Common myeloid progenitor, CD34-positive (primary cell): ENCODE results near the gene SAP130.

Source experiments
- CTCF ChIA-PET: fragments of 350-600 bp; sonication (Branson Sonifier 250); formaldehyde crosslinking; loops from one replicate; lab custom pipeline; 2021; ENCODE audit warnings: antibody characterized with exemption; lab: Charles Lee
- POLR2A ChIA-PET: fragments of 350-600 bp; sonication (Branson Sonifier 250); formaldehyde crosslinking; loops from one replicate; lab custom pipeline; 2021; ENCODE audit warnings: antibody characterized with exemption; lab: Charles Lee
- DNase-seq, 3 donors: peaks; one replicate each; pipeline versions ENCODE4 v3.0.0 to v3.0.0-alpha.2; 2013
- H3K27ac ChIP-seq, 2 experiments: 1 replicate in 1 of 2; 2 replicates in 1 of 2; pipeline ENCODE4 v1.7.0; 2013; ENCODE audit warnings: inconsistent platforms in 2 of 2, low read length in 2 of 2, mild to moderate bottlenecking in 2 of 2, low read depth in 1 of 2, moderate library complexity in 1 of 2; ENCODE audit not compliant: severe bottlenecking in 2 of 2, insufficient read depth in 1 of 2, poor library complexity in 1 of 2
- H3K27me3 ChIP-seq, 5 experiments: replicated peaks in 2 of 5; 1 replicate in 3 of 5; 2 replicates in 2 of 5; pipeline versions ENCODE4 v1.6.1 to v1.7.0; 2013; ENCODE audit warnings: low read length in 4 of 5, mild to moderate bottlenecking in 2 of 5, moderate library complexity in 2 of 5, inconsistent platforms in 1 of 5; ENCODE audit not compliant: insufficient read depth in 5 of 5, control insufficient read depth in 4 of 5
- H3K36me3 ChIP-seq, 4 experiments: 1 replicate in 2 of 4; 2 replicates in 2 of 4; pipeline versions ENCODE4 v1.6.1 to v1.7.0; 2013; ENCODE audit warnings: low read length in 3 of 4, control low read depth in 1 of 4, mild to moderate bottlenecking in 1 of 4; ENCODE audit not compliant: control insufficient read depth in 4 of 4, insufficient read depth in 4 of 4
- H3K4me1 ChIP-seq, 4 experiments: 1 replicate in 3 of 4; 2 replicates in 1 of 4; pipeline versions ENCODE4 v1.6.1 to v1.7.1; 2013; ENCODE audit warnings: low read length in 3 of 4, mild to moderate bottlenecking in 3 of 4, control low read depth in 1 of 4, inconsistent platforms in 1 of 4, moderate library complexity in 1 of 4; ENCODE audit not compliant: control insufficient read depth in 4 of 4, insufficient read depth in 4 of 4; ENCODE audit errors: control extremely low read depth in 1 of 4
- H3K4me3 ChIP-seq, 7 experiments: 1 replicate in 4 of 7; 2 replicates in 3 of 7; pipeline versions ENCODE4 v1.5.1 to v1.7.0; 2013; ENCODE audit warnings: mild to moderate bottlenecking in 7 of 7, low read length in 6 of 7, moderate library complexity in 6 of 7, inconsistent platforms in 2 of 7, low read depth in 2 of 7, control low read depth in 1 of 7; ENCODE audit not compliant: insufficient read depth in 4 of 7, control insufficient read depth in 1 of 7; ENCODE audit errors: extremely low read depth in 1 of 7
- H3K9me3 ChIP-seq, 5 experiments: 1 replicate in 4 of 5; 2 replicates in 1 of 5; pipeline versions ENCODE4 v1.6.1 to v1.7.1; 2013; ENCODE audit warnings: low read length in 4 of 5, mild to moderate bottlenecking in 2 of 5, inconsistent platforms in 1 of 5, low read depth in 1 of 5, moderate library complexity in 1 of 5; ENCODE audit not compliant: control insufficient read depth in 4 of 5, insufficient read depth in 2 of 5; ENCODE audit errors: control extremely low read depth in 1 of 5
- WGBS: methylation state at CpG from one replicate; pipeline ENCODE4 v1.1.5; 2013; ENCODE audit not compliant: insufficient coverage; 5-methylcytosine and 5-hydroxymethylcytosine counted together

SAP130 gene

GRCh38 chr2:128040166-128040771 is 12.4 kb upstream of the SAP130 start:
- H3K9me3 ChIP-seq: peaks cover 1 to 57% (median 33%) of the 10 kb centered on the region in 5 experiments

GRCh38 chr2:128039535-128039934 is 11.7 kb upstream of the SAP130 start:
- no peak for DNase-seq
- Histone ChIP-seq H3K27me3 (no peaks in the 10 kb centered on the region), H3K27ac (no peak overlapping the region), H3K9me3 (peaks cover 1 to 58% (median 33%) of the 10 kb centered on the region in 5 experiments), H3K4me1 (no peaks in the 10 kb centered on the region), H3K36me3 (no peaks in the 10 kb centered on the region), H3K4me3 (no peak overlapping the region)
- ChIA-PET POLR2A (no interaction called here), CTCF (interaction anchor here (1.7 kb wide), 1 partner anchor 23 kb away, joined by 5 read pairs; no protein-coding TSS in a partner anchor)
- 89% methylated on average over 8 of the region's 9 CpGs for WGBS

More at GRCh38 chr2:128040166-128040771, 12.4 kb upstream of the SAP130 start:
- no peak for DNase-seq
- 92% methylated on average over 6 of the region's 8 CpGs for WGBS
- Histone ChIP-seq H3K27me3 (no peaks in the 10 kb centered on the region), H3K4me3 (no peak overlapping the region), H3K36me3 (no peaks in the 10 kb centered on the region), H3K4me1 (no peaks in the 10 kb centered on the region), H3K27ac (no peak overlapping the region)
- ChIA-PET POLR2A (no interaction called here), CTCF (interaction anchor here (1.7 kb wide), 1 partner anchor 22 kb away, joined by 5 read pairs; no protein-coding TSS in a partner anchor)

GRCh38 chr2:128038411-128038810 is 10.6 kb upstream of the SAP130 start:
- no peaks in the 10 kb centered on the region for H3K27me3 ChIP-seq
- no peaks in the 10 kb centered on the region for H3K36me3 ChIP-seq
- no peak overlapping the region for H3K4me3 ChIP-seq
- WGBS: no CpG with 5 or more reads among the region's 3 CpGs
- POLR2A ChIA-PET: no interaction called here
- H3K9me3 ChIP-seq: peaks cover 1 to 50% (median 30%) of the 10 kb centered on the region in 5 experiments
- CTCF ChIA-PET: interaction anchor here (1.7 kb wide), 1 partner anchor 24 kb away, joined by 5 read pairs; no protein-coding TSS in a partner anchor
- no peaks in the 10 kb centered on the region for H3K4me1 ChIP-seq
- no peak for DNase-seq
- H3K27ac ChIP-seq: no peak overlapping the region

- no peak for DNase-seq
- H3K4me3 ChIP-seq: no peak overlapping the region
Measured at GRCh38 chr2:128037649-128038048, 9.8 kb upstream of the SAP130 start.

GRCh38 chr2:128036748-128037607 is 9.1 kb upstream of the SAP130 start:
- H3K4me3 ChIP-seq: no peak overlapping the region
- peaks cover 1 to 50% (median 24%) of the 10 kb centered on the region in 5 experiments for H3K9me3 ChIP-seq

More at GRCh38 chr2:128037649-128038048, 9.8 kb upstream of the SAP130 start:
- 87% methylated on average over 5 of the region's 5 CpGs for WGBS
- POLR2A ChIA-PET: no interaction called here
- peaks cover 1 to 45% (median 25%) of the 10 kb centered on the region in 5 experiments for H3K9me3 ChIP-seq
- H3K36me3 ChIP-seq: no peaks in the 10 kb centered on the region
- H3K27me3 ChIP-seq: no peaks in the 10 kb centered on the region
- H3K4me1 ChIP-seq: no peaks in the 10 kb centered on the region
- no peak overlapping the region for H3K27ac ChIP-seq
- CTCF ChIA-PET: interaction anchor here (0.7 kb wide), 1 partner anchor 54 kb away, joined by 3 read pairs; the partner anchor contains the start of gene UGGT1

GRCh38 chr2:128032092-128032491 is 4.2 kb upstream of the SAP130 start:
- CTCF ChIA-PET: no interaction called here
- 100% methylated on average over 2 of the region's 4 CpGs for WGBS
- peak in 1 of 3 donors; percentile 3 for DNase-seq

More at GRCh38 chr2:128036748-128037607, 9.1 kb upstream of the SAP130 start:
- Histone ChIP-seq H3K27me3 (no peaks in the 10 kb centered on the region), H3K36me3 (no peaks in the 10 kb centered on the region), H3K4me1 (no peaks in the 10 kb centered on the region), H3K27ac (no peak overlapping the region)
- CTCF ChIA-PET: no interaction called here
- 91% methylated on average over 9 of the region's 10 CpGs for WGBS
- POLR2A ChIA-PET: no interaction called here
- DNase-seq: no peak

More at GRCh38 chr2:128032092-128032491, 4.2 kb upstream of the SAP130 start:
- Histone ChIP-seq H3K4me3 (no peak overlapping the region), H3K27me3 (no peaks in the 10 kb centered on the region), H3K36me3 (no peaks in the 10 kb centered on the region), H3K4me1 (peaks cover 5 to 9% (median 6%) of the 10 kb centered on the region in 4 experiments), H3K9me3 (peaks cover 0 to 28% (median 10%) of the 10 kb centered on the region in 5 experiments), H3K27ac (no peak overlapping the region)
- POLR2A ChIA-PET: no interaction called here
